Kidney (tissue), 14 donors: Measurements from ENCODE around the gene XIST. TPM values are rescaled to one million over a fixed set of nuclear protein-coding genes. Genes with fewer than 3 reads are reported as not detected.

Experiments used
- DNase-seq, 5 donors: peaks; one replicate each; pipeline ENCODE4 v3.0.0-alpha.2; 2013 to 2020
- FAIRE-seq: peaks from 2 replicates; lab custom pipeline; 2012; peaks lifted over from hg19 to GRCh38; lab: Jason Lieb, UNC
- H3K27ac ChIP-seq, 2 donors: one replicate each; pipeline ENCODE4 v1.7.0; 2013; ENCODE audit warnings: low read depth in 2 of 2, low read length in 2 of 2, inconsistent platforms in 1 of 2
- H3K27me3 ChIP-seq: one replicate; pipeline ENCODE4 v1.7.1; 2013; ENCODE audit warnings: low read length, inconsistent platforms; ENCODE audit not compliant: control insufficient read depth, insufficient read depth
- H3K36me3 ChIP-seq, 3 donors: one replicate each; pipeline versions ENCODE4 v1.7.0 to v1.7.1; 2013; ENCODE audit warnings: low read length in 3 of 3, control low read depth in 1 of 3, inconsistent platforms in 1 of 3; ENCODE audit not compliant: insufficient read depth in 3 of 3, control insufficient read depth in 2 of 3
- H3K4me1 ChIP-seq, 3 donors: one replicate each; pipeline versions ENCODE4 v1.7.0 to v1.7.1; 2013; ENCODE audit warnings: low read length in 3 of 3, inconsistent platforms in 1 of 3, low read depth in 1 of 3; ENCODE audit not compliant: control insufficient read depth in 2 of 3, insufficient read depth in 2 of 3
- H3K4me3 ChIP-seq, 3 donors: one replicate each; pipeline versions ENCODE4 v1.7.0 to v1.8.1; 2013; ENCODE audit warnings: low read length in 3 of 3, control low read depth in 1 of 3, inconsistent platforms in 1 of 3
- H3K9ac ChIP-seq, 3 donors: one replicate each; pipeline versions ENCODE4 v1.7.0 to v1.7.1; 2013; ENCODE audit warnings: low read length in 3 of 3, control low read depth in 1 of 3, inconsistent platforms in 1 of 3
- H3K9me3 ChIP-seq, 3 donors: one replicate each; pipeline versions ENCODE4 v1.7.0 to v1.7.1; 2013; ENCODE audit warnings: low read length in 3 of 3, control low read depth in 1 of 3, inconsistent platforms in 1 of 3; ENCODE audit not compliant: control insufficient read depth in 2 of 3, insufficient read depth in 1 of 3
- CTCF ChIP-seq: IDR thresholded peaks from 3 replicates; pipeline ENCODE4 v1.5.1; 2012; ENCODE audit warnings: mild to moderate bottlenecking, moderate library complexity, borderline replicate concordance; ENCODE audit not compliant: insufficient read depth; ENCODE audit errors: extremely low read depth
- intact Hi-C: fragments of 100-400 bp; cut with DNase I; formaldehyde crosslinking; loops from one replicate; pipeline ENCODE4 v1.11.1; 2022
- polyA plus RNA-seq: library from polyadenylated mRNA; stranded (reverse); fragments of 350-450 nt; fragmentation: Illumina TruSeq; extraction: RNeasy Lipid Tissue Mini Kit (QIAGEN cat#74804); gene quantifications from one replicate; pipeline ENCODE4 v1.2.3, GENCODE V29; 2014; ENCODE audit warnings: low read depth, low replicate concordance; ENCODE audit not compliant: insufficient read depth
- total RNA-seq: library from RNA; stranded (reverse); fragmentation: NEBNext Ultra II Directional; extraction: Animal tissue kit (Norgen Biotek cat#: 25700); gene quantifications from one replicate; pipeline ENCODE4 v1.2.1, GENCODE V29; 2021
- donor health status: control.
- donor health status: control.
- donor health status: control.
- donor health status: control.
- donor health status: control.
- donor health status: DM: yes; HTN: yes; CAD: no.
- donor health status: Normal renal cell carcinoma (clear cell type).

Gene XIST
- total and polyA plus RNA-seq, 2 donors from 2014 or later, result 343 TPM; not detected in 1

DNA sequence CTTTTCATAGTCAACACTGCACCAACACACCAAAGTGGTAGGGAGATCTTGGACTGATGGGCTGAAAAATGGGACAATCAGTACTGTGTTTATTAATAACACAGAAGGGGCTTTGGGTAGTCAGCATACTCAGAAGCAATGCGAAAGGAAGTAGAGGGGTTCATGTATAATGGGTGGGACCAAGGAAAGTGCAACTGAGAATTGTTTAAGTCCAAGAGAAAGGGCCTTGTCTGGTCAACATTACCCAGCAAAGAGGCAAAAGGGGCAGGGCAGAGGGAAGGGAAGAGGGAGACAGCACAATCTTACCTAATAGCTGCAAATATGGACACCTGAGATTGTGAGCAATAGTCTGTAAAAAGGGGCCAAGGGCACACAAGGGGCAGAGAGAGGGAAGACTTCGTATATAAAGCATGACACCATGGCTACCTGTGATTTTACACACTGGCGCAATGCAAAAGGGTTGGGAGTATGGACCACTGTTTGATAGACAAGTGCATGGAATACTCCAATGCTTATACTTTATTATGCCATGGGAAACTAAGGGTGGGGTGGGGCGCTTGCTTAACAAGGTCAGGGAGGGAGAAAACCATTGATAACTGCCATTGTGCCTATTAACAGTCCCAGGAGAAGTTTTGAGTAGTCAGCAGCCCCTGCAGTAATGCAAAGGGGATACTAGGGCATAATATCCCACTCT lies 9.8 kb downstream of the XIST start:
- Histone ChIP-seq H3K9me3 (no peaks in the 10 kb centered on the region), H3K27ac (no peak overlapping the region), H3K4me3 (no peak overlapping the region), H3K27me3 (no peaks in the 10 kb centered on the region), H3K36me3 (no peaks in the 10 kb centered on the region), H3K9ac (no peak overlapping the region), H3K4me1 (no peaks in the 10 kb centered on the region)
- TF ChIP-seq CTCF, result no peak
- FAIRE-seq, result no peak
- DNase-seq, result no peak
- intact Hi-C loops, result no loop called here

- H3K27me3 ChIP-seq, result no peaks in the 10 kb centered on the region
- H3K9me3 ChIP-seq, result no peaks in the 10 kb centered on the region
- no peak overlapping the region for H3K9ac ChIP-seq
- no peak for FAIRE-seq
- no peak overlapping the region for H3K4me3 ChIP-seq
- no peak for TF ChIP-seq CTCF
- no peak overlapping the region for H3K27ac ChIP-seq
- no peak for DNase-seq
- H3K4me1 ChIP-seq, result no peaks in the 10 kb centered on the region
- intact Hi-C loops, result no loop called here
- H3K36me3 ChIP-seq, result no peaks in the 10 kb centered on the region
Observed at GRCh38 chrX:73841337-73841736, 11.2 kb downstream of the XIST start.

DNA sequence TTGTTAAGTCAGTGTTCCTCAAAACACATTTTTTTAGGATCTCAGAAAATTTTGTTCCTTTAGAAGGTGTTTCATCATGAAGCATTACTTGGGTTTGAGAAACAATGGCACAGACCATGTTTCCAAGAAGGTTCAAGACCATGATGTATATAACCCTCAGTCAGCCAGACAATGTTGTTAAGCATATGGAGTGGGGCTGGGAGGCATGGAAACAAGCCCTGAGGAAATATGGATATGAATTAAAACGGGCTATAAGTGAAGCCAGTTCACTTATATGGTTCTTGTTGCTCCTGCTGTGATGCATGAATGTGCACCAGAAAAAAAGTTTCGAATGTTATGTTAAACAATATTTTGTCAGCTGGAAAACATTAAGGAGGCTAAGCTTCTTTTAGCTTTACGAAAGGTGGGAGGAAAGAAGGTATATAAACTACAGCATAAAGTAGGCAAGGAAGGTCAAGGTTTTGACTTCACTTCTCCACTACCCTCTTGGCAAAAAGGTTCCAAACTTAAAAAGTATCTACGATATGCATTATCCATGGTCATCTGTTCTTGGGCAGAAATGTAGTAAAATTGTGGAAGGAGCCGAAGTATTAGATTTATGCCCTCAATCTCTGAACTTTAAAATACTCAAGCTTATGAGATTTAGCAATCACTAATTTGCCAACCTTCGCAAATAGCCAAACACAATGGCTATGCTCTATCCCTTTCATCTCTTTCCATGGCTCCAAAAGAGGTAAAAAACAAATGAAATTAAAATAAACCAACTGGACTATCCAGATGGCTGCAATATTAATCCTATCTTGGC lies 12.2 kb downstream of the XIST start:
- H3K9me3 ChIP-seq, result no peaks in the 10 kb centered on the region
- intact Hi-C loops, result no loop called here

More for the DNA sequence above, 12.2 kb downstream of the XIST start:
- no peaks in the 10 kb centered on the region for H3K4me1 ChIP-seq
- DNase-seq, result no peak
- no peak for TF ChIP-seq CTCF
- FAIRE-seq, result no peak
- H3K36me3 ChIP-seq, result no peaks in the 10 kb centered on the region
- no peak overlapping the region for H3K27ac ChIP-seq
- H3K9ac ChIP-seq, result no peak overlapping the region
- no peaks in the 10 kb centered on the region for H3K27me3 ChIP-seq
- no peak overlapping the region for H3K4me3 ChIP-seq
